ENCODE measurements around the gene TRPM6. TPM values are rescaled to one million over a fixed set of nuclear protein-coding genes. Genes with fewer than 3 reads are reported as not detected.
A peak's percentile ranks its signal among the peaks of the same experiment; 100 is the strongest.

Gene TRPM6
- total RNA-seq, 4 donors from 2014 or later = 1.1 to 3.9 (median 1.6) TPM

DNA sequence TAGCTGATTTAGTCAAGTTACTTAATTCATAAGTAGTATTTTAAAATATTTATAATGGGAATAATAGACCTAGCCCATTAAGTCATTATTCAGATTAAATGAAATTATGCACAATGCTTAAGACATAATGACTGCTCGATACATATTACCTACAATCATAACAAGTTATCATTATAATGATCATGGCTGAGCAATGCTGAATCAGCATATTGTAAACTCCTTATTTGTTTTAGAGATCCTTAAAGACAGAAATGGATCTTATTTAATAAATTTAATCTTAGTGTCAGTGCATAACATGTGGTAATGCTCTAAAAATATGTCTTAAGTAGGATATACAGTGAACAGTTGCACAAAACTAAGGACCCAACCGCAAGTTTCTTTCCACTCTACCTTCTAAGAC, 169.0 kb downstream of the TRPM6 start:
- no peak for DNase-seq (ENCODE audit: low spot score)
- ATAC-seq (ENCODE audit: low FRiP score) = no peak

GRCh38 chr9:74711341-74711740, 176.4 kb downstream of the TRPM6 start:
- no peak for DNase-seq (ENCODE audit: low spot score)
- no peak for TF ChIP-seq CTCF (IDR thresholded peaks at IDR 0.05)
- ATAC-seq (ENCODE audit: low FRiP score) = no peak

More for the DNA sequence above, 169.0 kb downstream of the TRPM6 start:
- no peak for TF ChIP-seq CTCF (IDR thresholded peaks at IDR 0.05)

DNA sequence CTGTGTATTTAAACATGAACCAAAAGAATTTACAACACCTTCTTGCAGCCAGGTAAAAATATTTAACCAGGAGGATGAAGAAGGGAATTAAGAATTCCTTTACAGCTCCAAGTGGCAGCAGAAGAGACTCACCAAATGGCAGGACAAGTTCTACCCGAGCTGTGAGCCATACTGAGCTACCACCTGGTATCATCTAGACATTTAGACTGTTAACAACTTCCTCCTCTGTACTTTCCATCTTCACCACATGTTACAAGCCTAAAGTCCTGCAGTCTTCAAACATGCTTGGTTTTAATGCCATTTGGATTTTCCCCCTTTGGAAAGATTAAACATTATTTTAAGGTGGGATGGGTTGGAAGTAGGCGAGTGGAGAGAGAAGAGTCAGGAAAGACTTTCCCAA, 190.2 kb downstream of the TRPM6 start:
- no peak for DNase-seq (ENCODE audit: low spot score)
- no peak for TF ChIP-seq CTCF (IDR thresholded peaks at IDR 0.05)
- no peak for ATAC-seq (ENCODE audit: low FRiP score)

- no peak for TF ChIP-seq CTCF (IDR thresholded peaks at IDR 0.05)
- ATAC-seq (ENCODE audit: low FRiP score) (no peak), DNase-seq (ENCODE audit: low spot score) (no peak)
Observed at GRCh38 chr9:74696520-74696919, 191.2 kb downstream of the TRPM6 start.

- no peak for ATAC-seq (ENCODE audit: low FRiP score)
- no peak for TF ChIP-seq CTCF (IDR thresholded peaks at IDR 0.05)
- DNase-seq (ENCODE audit: low spot score) = no peak
Observed at GRCh38 chr9:74691058-74691457, 196.7 kb downstream of the TRPM6 start.

DNA sequence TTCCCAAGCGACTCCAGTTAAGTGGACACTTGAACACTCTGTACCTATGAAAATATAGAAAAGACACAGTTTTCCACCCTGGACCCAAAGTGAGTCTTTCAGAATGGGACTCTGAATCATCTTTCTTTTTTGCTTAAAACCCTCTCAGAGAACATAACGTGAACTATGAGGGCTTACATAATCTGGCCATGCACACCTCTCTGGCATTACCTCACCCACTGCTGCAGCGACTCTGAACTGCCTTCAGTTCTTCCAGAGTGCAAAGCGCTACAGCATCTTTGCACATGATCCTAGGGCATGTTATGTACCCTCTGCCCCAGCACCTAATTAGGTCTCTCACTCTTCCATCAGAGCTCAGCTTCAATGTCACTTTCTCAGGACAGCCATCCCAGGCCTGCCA, 204.4 kb downstream of the TRPM6 start:
- ATAC-seq (ENCODE audit: low FRiP score) = no peak
- TF ChIP-seq CTCF (IDR thresholded peaks at IDR 0.05) = no peak
- DNase-seq (ENCODE audit: low spot score) = no peak

DNA sequence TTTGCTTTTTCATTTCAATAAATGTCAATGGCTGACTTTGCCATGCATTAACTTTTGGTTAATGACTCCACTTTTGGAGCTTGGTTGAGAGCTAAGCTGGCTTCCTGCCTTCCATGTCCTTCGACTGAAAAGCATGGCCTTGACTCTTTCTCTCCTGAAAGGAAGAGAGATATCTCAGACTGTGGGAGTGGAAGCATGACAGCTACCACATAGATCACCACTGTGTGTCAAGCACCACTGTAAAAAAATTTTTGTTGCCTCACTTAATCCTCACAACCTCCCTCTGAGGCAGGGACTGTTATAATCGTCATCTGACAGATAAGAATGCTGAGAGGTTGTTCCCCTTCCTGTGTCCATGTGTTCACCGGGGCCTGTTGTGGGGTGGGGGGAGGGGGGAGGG, 205.8 kb downstream of the TRPM6 start:
- ATAC-seq (ENCODE audit: low FRiP score) (peak; percentile 62), DNase-seq (ENCODE audit: low spot score) (no peak)
- TF ChIP-seq CTCF (IDR thresholded peaks at IDR 0.05) = no peak
